DOHH2 (cell line): ENCODE data around the gene PPM1A.

Experiments used
- H3F3A ChIP-seq: fragments of 200-600 bp; sonication (generic), shearing (Covaris generic); 2 replicates; pipeline ENCODE4 v1.6.0; 2016; ENCODE audit warnings: antibody characterized with exemption, mild to moderate bottlenecking; ENCODE audit not compliant: control insufficient read depth, insufficient read depth
- H3K27ac ChIP-seq: fragments of 200-600 bp; sonication (generic); 2 replicates; pipeline ENCODE4 v1.5.1; 2014; ENCODE audit warnings: low read depth, mild to moderate bottlenecking, low read length, moderate library complexity
- H3K27me3 ChIP-seq: fragments of 200-600 bp; sonication (generic); 2 replicates; pipeline ENCODE4 v1.6.1; 2014; ENCODE audit warnings: mild to moderate bottlenecking, low read length, mixed read lengths; ENCODE audit not compliant: control insufficient read depth
- H3K36me3 ChIP-seq: fragments of 200-600 bp; sonication (generic); 2 replicates; pipeline ENCODE4 v1.6.1; 2014; ENCODE audit warnings: mild to moderate bottlenecking, low read length, moderate library complexity, mixed read lengths; ENCODE audit not compliant: control insufficient read depth
- H3K4me1 ChIP-seq: fragments of 200-600 bp; sonication (generic); 2 replicates; pipeline ENCODE4 v1.6.1; 2014; ENCODE audit warnings: mild to moderate bottlenecking, low read length, mixed read lengths; ENCODE audit not compliant: control insufficient read depth
- H3K4me2 ChIP-seq: fragments of 200-600 bp; sonication (generic); 2 replicates; pipeline ENCODE4 v1.6.0; 2014; ENCODE audit warnings: mild to moderate bottlenecking, low read length, moderate library complexity
- H3K4me3 ChIP-seq: fragments of 200-600 bp; sonication (generic); 2 replicates; pipeline ENCODE4 v1.5.1; 2014; ENCODE audit warnings: mild to moderate bottlenecking, low read length, mixed read lengths
- H3K79me2 ChIP-seq: fragments of 200-600 bp; sonication (generic); 2 replicates; pipeline ENCODE4 v1.6.1; 2014; ENCODE audit warnings: mild to moderate bottlenecking, low read length, mixed read lengths; ENCODE audit not compliant: control insufficient read depth
- H3K9me2 ChIP-seq: fragments of 200-600 bp; sonication (generic); replicated peaks from 2 replicates; pipeline ENCODE4 v1.6.1; 2014; ENCODE audit warnings: mild to moderate bottlenecking, low read length, mixed read lengths; ENCODE audit not compliant: control insufficient read depth
- H3K9me3 ChIP-seq: fragments of 200-600 bp; sonication (generic); 2 replicates; pipeline ENCODE4 v1.6.1; 2014; ENCODE audit warnings: antibody characterized with exemption, low read length, mixed read lengths; ENCODE audit not compliant: control insufficient read depth, insufficient read depth
- H4K20me1 ChIP-seq: fragments of 200-600 bp; sonication (generic); 2 replicates; pipeline ENCODE4 v1.6.0; 2014; ENCODE audit warnings: low read depth, mild to moderate bottlenecking, antibody characterized with exemption, low read length, moderate library complexity; ENCODE audit not compliant: control insufficient read depth, insufficient read depth
- CTCF ChIP-seq: fragments of 200-600 bp; sonication (generic); IDR thresholded peaks from one replicate; pipeline ENCODE4 v1.5.1; 2014; ENCODE audit warnings: antibody characterized with exemption, mild to moderate bottlenecking, low read depth, low read length; ENCODE audit not compliant: poor library complexity, severe bottlenecking
- EZH2phosphoT487 ChIP-seq: fragments of 200-600 bp; sonication (generic); IDR thresholded peaks from 2 replicates; pipeline ENCODE4 v1.6.1; 2017; ENCODE audit warnings: borderline replicate concordance, mild to moderate bottlenecking, antibody characterized with exemption, low read length, moderate library complexity, mixed read lengths

The PPM1A gene

GRCh38 chr14:60226298-60226697 is 22.7 kb upstream of the PPM1A start:
- Histone ChIP-seq H3K4me2 (no peak overlapping the region), H3K27ac (no peak overlapping the region), H3K79me2 (no peaks in the 10 kb centered on the region), H3K4me1 (no peaks in the 10 kb centered on the region), H4K20me1 (no peaks in the 10 kb centered on the region), H3K36me3 (no peaks in the 10 kb centered on the region), H3F3A (no peaks in the 10 kb centered on the region), H3K4me3 (no peak overlapping the region), H3K9me2 (no peaks in the 10 kb centered on the region), H3K9me3 (no peaks in the 10 kb centered on the region), H3K27me3 (no peaks in the 10 kb centered on the region)
- no peak for TF ChIP-seq CTCF
- TF ChIP-seq EZH2phosphoT487: no peak

GRCh38 chr14:60227291-60227690 is 21.7 kb upstream of the PPM1A start:
- H3K9me2 ChIP-seq: no peaks in the 10 kb centered on the region
- no peaks in the 10 kb centered on the region for H3K9me3 ChIP-seq
- TF ChIP-seq EZH2phosphoT487 (no peak), CTCF (no peak)
- H3K27ac ChIP-seq: no peak overlapping the region
- no peaks in the 10 kb centered on the region for H3K36me3 ChIP-seq
- H3K27me3 ChIP-seq: no peaks in the 10 kb centered on the region
- H4K20me1 ChIP-seq: no peaks in the 10 kb centered on the region
- no peaks in the 10 kb centered on the region for H3F3A ChIP-seq
- no peak overlapping the region for H3K4me3 ChIP-seq
- no peaks in the 10 kb centered on the region for H3K79me2 ChIP-seq
- no peak overlapping the region for H3K4me2 ChIP-seq
- H3K4me1 ChIP-seq: no peaks in the 10 kb centered on the region

- H3K4me3 ChIP-seq: no peak overlapping the region
- TF ChIP-seq EZH2phosphoT487 (no peak), CTCF (no peak)
- no peaks in the 10 kb centered on the region for H3K27me3 ChIP-seq
- no peak overlapping the region for H3K4me2 ChIP-seq
- H3K9me2 ChIP-seq: no peaks in the 10 kb centered on the region
- no peaks in the 10 kb centered on the region for H3K4me1 ChIP-seq
- H3K36me3 ChIP-seq: no peaks in the 10 kb centered on the region
- H3K79me2 ChIP-seq: no peaks in the 10 kb centered on the region
- no peaks in the 10 kb centered on the region for H3F3A ChIP-seq
- peaks cover 6% of the 10 kb centered on the region; the same call in 1 of the 2 replicates for H3K9me3 ChIP-seq
- H4K20me1 ChIP-seq: no peaks in the 10 kb centered on the region
- H3K27ac ChIP-seq: no peak overlapping the region
Measured at GRCh38 chr14:60229614-60230013, 19.4 kb upstream of the PPM1A start.

GRCh38 chr14:60232185-60232584 is 16.8 kb upstream of the PPM1A start:
- no peak overlapping the region for H3K4me3 ChIP-seq
- no peaks in the 10 kb centered on the region for H3K9me2 ChIP-seq
- no peak for TF ChIP-seq CTCF
- TF ChIP-seq EZH2phosphoT487: no peak
- H3K9me3 ChIP-seq: peaks cover 6% of the 10 kb centered on the region; the same call in 1 of the 2 replicates
- H3K4me1 ChIP-seq: no peaks in the 10 kb centered on the region
- no peak overlapping the region for H3K4me2 ChIP-seq
- no peaks in the 10 kb centered on the region for H4K20me1 ChIP-seq
- no peaks in the 10 kb centered on the region for H3F3A ChIP-seq
- H3K27ac ChIP-seq: no peak overlapping the region
- no peaks in the 10 kb centered on the region for H3K36me3 ChIP-seq
- H3K79me2 ChIP-seq: no peaks in the 10 kb centered on the region
- no peaks in the 10 kb centered on the region for H3K27me3 ChIP-seq
